CD4-positive, alpha-beta T cell treated with Interleukin-15 for 4 hours (primary cell): Measurements from ENCODE around the gene PPAN.

ENCODE experiments used
- DNase-seq: peaks from one replicate; pipeline ENCODE4 v3.0.0-alpha.2; 2020; ENCODE audit warnings: low spot score

The PPAN gene

GRCh38 chr19:10113964-10114650 is 7.9 kb downstream of the PPAN start:
- no peak for DNase-seq

GRCh38 chr19:10114651-10115391 is 8.7 kb downstream of the PPAN start:
- no peak for DNase-seq

GRCh38 chr19:10115392-10116084 is 9.4 kb downstream of the PPAN start:
- no peak for DNase-seq

GRCh38 chr19:10116085-10116865 is 10.1 kb downstream of the PPAN start:
- no peak for DNase-seq

GRCh38 chr19:10116866-10117616 is 10.9 kb downstream of the PPAN start:
- no peak for DNase-seq

- no peak for DNase-seq
Measured at GRCh38 chr19:10118960-10119359, 12.8 kb downstream of the PPAN start.

GRCh38 chr19:10120538-10121189 is 14.5 kb downstream of the PPAN start:
- no peak for DNase-seq

GRCh38 chr19:10122045-10122444 is 15.9 kb downstream of the PPAN start:
- DNase-seq = no peak

- no peak for DNase-seq
Measured at GRCh38 chr19:10124429-10124828, 18.3 kb downstream of the PPAN start.

GRCh38 chr19:10126213-10126639 is 20.1 kb downstream of the PPAN start:
- no peak for DNase-seq

GRCh38 chr19:10132905-10133304 is 26.7 kb downstream of the PPAN start:
- no peak for DNase-seq

- no peak for DNase-seq
Measured at GRCh38 chr19:10133596-10133995, 27.4 kb downstream of the PPAN start.

GRCh38 chr19:10134040-10134439 is 27.9 kb downstream of the PPAN start:
- no peak for DNase-seq

- DNase-seq = no peak
Measured at GRCh38 chr19:10135551-10136334, 29.6 kb downstream of the PPAN start.

GRCh38 chr19:10136936-10137335 is 30.8 kb downstream of the PPAN start:
- DNase-seq = no peak

GRCh38 chr19:10137751-10138682 is 31.9 kb downstream of the PPAN start:
- DNase-seq = no peak

- DNase-seq = no peak
Measured at GRCh38 chr19:10138879-10139795, 33.0 kb downstream of the PPAN start.

- DNase-seq = no peak
Measured at GRCh38 chr19:10139952-10140351, 33.8 kb downstream of the PPAN start.
